ENCODE data around the gene RPL22.

RPL22 gene

GRCh38 chr1:6179564-6180175, 19.7 kb downstream of the RPL22 start:
- no peak for ATAC-seq
- TF ChIP-seq SNAI2 (CRISPR knock-in tag; IDR thresholded peaks at IDR 0.05) (no peak), ZNF565 (CRISPR knock-in tag; conservative IDR thresholded peaks at IDR 0.05; ENCODE audit: low read depth) (no peak), PPARA (CRISPR knock-in tag; IDR thresholded peaks at IDR 0.05; ENCODE audit: borderline replicate concordance) (no peak), ESRRG (CRISPR knock-in tag; IDR thresholded peaks at IDR 0.05) (no peak), OSR1 (CRISPR knock-in tag; IDR thresholded peaks at IDR 0.05) (no peak), RARB (CRISPR knock-in tag; IDR thresholded peaks at IDR 0.05) (no peak), ISL1 (CRISPR knock-in tag; IDR thresholded peaks at IDR 0.05) (no peak), TSHZ2 (CRISPR knock-in tag; IDR thresholded peaks at IDR 0.05) (no peak), ZNF8 (CRISPR knock-in tag; IDR thresholded peaks at IDR 0.05) (no peak), ARNTL (CRISPR knock-in tag; IDR thresholded peaks at IDR 0.05; ENCODE audit: borderline replicate concordance, low read depth) (no peak)

GRCh38 chr1:6178751-6179563, 20.4 kb downstream of the RPL22 start:
- no peak for TF ChIP-seq ZNF70 (CRISPR knock-in tag; IDR thresholded peaks at IDR 0.05)
- TF ChIP-seq ARNTL (CRISPR knock-in tag; IDR thresholded peaks at IDR 0.05; ENCODE audit: borderline replicate concordance, low read depth) = no peak
- no peak for TF ChIP-seq ZNF8 (CRISPR knock-in tag; IDR thresholded peaks at IDR 0.05)
- no peak for TF ChIP-seq ESRRG (CRISPR knock-in tag; IDR thresholded peaks at IDR 0.05)
- TF ChIP-seq POU6F1 (CRISPR knock-in tag; IDR thresholded peaks at IDR 0.05; ENCODE audit: borderline replicate concordance, low read depth) = no peak
- TF ChIP-seq ZC3H10 (CRISPR knock-in tag; IDR thresholded peaks at IDR 0.05) = no peak
- no peak for TF ChIP-seq ZNF565 (CRISPR knock-in tag; conservative IDR thresholded peaks at IDR 0.05; ENCODE audit: low read depth)
- no peak for TF ChIP-seq CREB5 (CRISPR knock-in tag; IDR thresholded peaks at IDR 0.05; ENCODE audit: low read depth)
- TF ChIP-seq ZFP3 (CRISPR knock-in tag; IDR thresholded peaks at IDR 0.05) = no peak
- no peak for TF ChIP-seq RARB (CRISPR knock-in tag; IDR thresholded peaks at IDR 0.05)
- TF ChIP-seq TSHZ2 (CRISPR knock-in tag; IDR thresholded peaks at IDR 0.05) = no peak
- no peak for TF ChIP-seq OSR1 (CRISPR knock-in tag; IDR thresholded peaks at IDR 0.05)
- no peak for TF ChIP-seq TCF4 (CRISPR knock-in tag; IDR thresholded peaks at IDR 0.05; ENCODE audit: borderline replicate concordance)
- no peak for TF ChIP-seq SNAI2 (CRISPR knock-in tag; IDR thresholded peaks at IDR 0.05)
- no peak for TF ChIP-seq PPARA (CRISPR knock-in tag; IDR thresholded peaks at IDR 0.05; ENCODE audit: borderline replicate concordance)
- no peak for TF ChIP-seq CSRNP3 (CRISPR knock-in tag; IDR thresholded peaks at IDR 0.05)
- no peak for TF ChIP-seq ZFP30 (CRISPR knock-in tag; IDR thresholded peaks at IDR 0.05)
- TF ChIP-seq GLIS3 (CRISPR knock-in tag; IDR thresholded peaks at IDR 0.05) = no peak
- TF ChIP-seq TOX (CRISPR knock-in tag; IDR thresholded peaks at IDR 0.05; ENCODE audit: borderline replicate concordance) = no peak
- peak; percentile 8; the same call in 1 of the 3 replicates for ATAC-seq
